SK-MEL-5 (cell line): Measurements from ENCODE around the gene CCDC188. TPM values are rescaled to one million over a fixed set of nuclear protein-coding genes. Genes with fewer than 3 reads are reported as not detected.

ENCODE experiments used
- DNase-seq: peaks from one replicate; pipeline ENCODE4 v3.0.0-alpha.2; 2016; ENCODE audit warnings: low read depth, low spot score
- in situ Hi-C: cut with HindIII; loops from 2 replicates; pipeline ENCODE4 v1.10.0; 2016; ENCODE audit warnings: low sequenced_read_pairs, high pct_unique_total_duplicates, low pct_unique_long_range_greater_than_20kb
- small RNA-seq, 2 experiments: library from RNA; depleted of rRNA; stranded (forward); fragments of <200 nt; gene quantifications; one replicate each; pipeline ENCODE3, GENCODE V24; 2014
- total RNA-seq: library from RNA; depleted of rRNA; stranded (reverse); fragments of >200 nt; shearing (Covaris generic); gene quantifications from 2 replicates; pipeline ENCODE4 v1.2.3, GENCODE V29; 2014; rRNA removed

CCDC188 gene
- total RNA-seq, 1 experiment from 2014 or later, result not detected

- DNase-seq, result no peak
- in situ Hi-C loops, result no loop called here
Observed at GRCh38 chr22:20107471-20107901, 43.4 kb downstream of the CCDC188 start.

GRCh38 chr22:20106849-20107237 is 44.0 kb downstream of the CCDC188 start:
- in situ Hi-C loops, result no loop called here

GRCh38 chr22:20106205-20106848 is 44.5 kb downstream of the CCDC188 start:
- in situ Hi-C loops, result no loop called here
- no peak for DNase-seq

More at GRCh38 chr22:20106849-20107237, 44.0 kb downstream of the CCDC188 start:
- DNase-seq, result no peak

- DNase-seq, result no peak
- in situ Hi-C loops, result no loop called here
Observed at GRCh38 chr22:20105456-20106204, 45.2 kb downstream of the CCDC188 start.

GRCh38 chr22:20102203-20102780 is 48.6 kb downstream of the CCDC188 start:
- DNase-seq, result no peak
- in situ Hi-C loops, result no loop called here

- DNase-seq, result no peak
- in situ Hi-C loops, result no loop called here
Observed at GRCh38 chr22:20101638-20102037, 49.2 kb downstream of the CCDC188 start.

- DNase-seq, result no peak
- in situ Hi-C loops, result no loop called here
Observed at GRCh38 chr22:20099099-20099711, 51.6 kb downstream of the CCDC188 start.

Small RNA genes within 50 kb of the gene (small RNA-seq; reads per million reads assigned to genes)
- gene MIR6816 (0 to 0.10 reads per million in 2 experiments), gene RF00599 (0 reads per million in 2 experiments)

Other genes starting within 250 kb of the CCDC188 start
- gene COMT, start 209.3 kb downstream of the CCDC188 start, total RNA-seq, result 156 and 172 TPM in 2 replicates
- gene TXNRD2, start 209.2 kb downstream of the CCDC188 start, total RNA-seq, result 24.7 and 25.8 TPM in 2 replicates
- 4.9 and 5.4 TPM in 2 replicates for gene ARVCF, start 134.2 kb downstream of the CCDC188 start, total RNA-seq
- 68.3 and 70.0 TPM in 2 replicates for gene TANGO2, start 129.9 kb downstream of the CCDC188 start, total RNA-seq
- 12.4 and 18.2 TPM in 2 replicates for gene DGCR8, start 70.8 kb downstream of the CCDC188 start, total RNA-seq
- gene RANBP1, start 35.0 kb downstream of the CCDC188 start, total RNA-seq, result 425 and 431 TPM in 2 replicates
- 66.1 and 67.3 TPM in 2 replicates for gene TRMT2A, start 33.8 kb downstream of the CCDC188 start, total RNA-seq
- gene ZDHHC8, start 19.3 kb downstream of the CCDC188 start, total RNA-seq, result 7.7 and 7.8 TPM in 2 replicates
- gene RTN4R, start 117.3 kb upstream of the CCDC188 start, total RNA-seq, result 7.2 TPM in 2 replicates
- 44.5 and 48.3 TPM in 2 replicates for gene DGCR6L, start 169.0 kb upstream of the CCDC188 start, total RNA-seq
- 19.0 and 19.5 TPM in 2 replicates for gene ZNF74, start 243.1 kb upstream of the CCDC188 start, total RNA-seq